ENCODE measurements around the gene CD96. TPM values are rescaled to one million over a fixed set of nuclear protein-coding genes. Genes with fewer than 3 reads are reported as not detected.

Gene CD96
- total RNA-seq, 1 donor from 2014 or later: not detected

DNA sequence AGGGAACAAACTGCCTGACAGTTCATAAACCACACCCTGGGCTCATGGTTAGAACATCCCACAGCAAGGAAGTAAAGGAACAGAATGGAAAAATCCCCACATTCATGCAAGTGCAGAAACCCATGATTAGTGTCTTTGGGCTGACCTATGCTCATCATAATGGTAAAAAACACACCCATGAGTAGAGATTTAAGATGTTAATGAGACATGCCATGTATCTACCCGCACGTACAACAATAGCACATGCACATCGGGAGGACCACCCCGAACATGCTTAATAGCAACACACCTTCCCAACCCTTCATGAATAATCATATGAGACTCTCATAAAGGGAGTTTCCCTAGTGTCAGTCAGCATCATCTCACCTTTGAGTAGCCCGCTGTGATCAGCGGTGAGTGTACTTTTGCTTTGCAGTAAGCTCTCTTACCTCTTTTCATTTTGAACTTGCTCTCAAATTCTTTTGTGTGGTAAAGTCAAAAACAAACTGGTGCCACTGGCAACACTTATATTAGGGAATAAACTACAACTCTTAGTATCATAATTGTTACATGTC is 30.0 kb downstream of the CD96 start:
- Mint-ChIP-seq H3K4me1 (no peaks in the 10 kb centered on the region), H3K36me3 (ENCODE audit: low read depth) (no peaks in the 10 kb centered on the region)

DNA sequence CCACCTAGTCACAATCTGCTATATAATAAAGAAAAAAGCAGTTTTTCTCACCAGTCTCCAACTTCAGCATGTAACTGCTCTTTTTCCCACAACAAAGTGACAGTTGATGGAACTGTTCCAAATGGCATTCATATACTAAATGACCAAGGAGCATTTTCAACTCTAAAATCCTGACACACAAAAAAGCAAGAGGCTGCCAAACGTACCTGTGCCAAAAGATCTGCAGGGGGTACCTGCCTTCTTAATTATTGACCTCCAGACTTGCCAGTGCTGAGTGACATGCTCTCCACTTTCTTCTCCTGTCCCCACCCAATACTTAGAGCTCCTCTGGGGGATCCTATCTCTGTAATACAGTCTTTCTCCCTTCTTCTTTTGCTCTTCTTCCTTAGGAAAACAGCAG is 35.1 kb downstream of the CD96 start:
- TF ChIP-seq, protein P1, sequence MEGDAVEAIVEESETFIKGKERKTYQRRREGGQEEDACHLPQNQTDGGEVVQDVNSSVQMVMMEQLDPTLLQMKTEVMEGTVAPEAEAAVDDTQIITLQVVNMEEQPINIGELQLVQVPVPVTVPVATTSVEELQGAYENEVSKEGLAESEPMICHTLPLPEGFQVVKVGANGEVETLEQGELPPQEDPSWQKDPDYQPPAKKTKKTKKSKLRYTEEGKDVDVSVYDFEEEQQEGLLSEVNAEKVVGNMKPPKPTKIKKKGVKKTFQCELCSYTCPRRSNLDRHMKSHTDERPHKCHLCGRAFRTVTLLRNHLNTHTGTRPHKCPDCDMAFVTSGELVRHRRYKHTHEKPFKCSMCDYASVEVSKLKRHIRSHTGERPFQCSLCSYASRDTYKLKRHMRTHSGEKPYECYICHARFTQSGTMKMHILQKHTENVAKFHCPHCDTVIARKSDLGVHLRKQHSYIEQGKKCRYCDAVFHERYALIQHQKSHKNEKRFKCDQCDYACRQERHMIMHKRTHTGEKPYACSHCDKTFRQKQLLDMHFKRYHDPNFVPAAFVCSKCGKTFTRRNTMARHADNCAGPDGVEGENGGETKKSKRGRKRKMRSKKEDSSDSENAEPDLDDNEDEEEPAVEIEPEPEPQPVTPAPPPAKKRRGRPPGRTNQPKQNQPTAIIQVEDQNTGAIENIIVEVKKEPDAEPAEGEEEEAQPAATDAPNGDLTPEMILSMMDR (conservative IDR thresholded peaks at IDR 0.05): no peak
- Mint-ChIP-seq H3K27me3 (ENCODE audit: low read depth) (no peaks in the 10 kb centered on the region), H3K4me3 (no peak overlapping the region), H3K27ac (ENCODE audit: unreplicated experiment) (no peak overlapping the region), H3K36me3 (ENCODE audit: low read depth) (no peaks in the 10 kb centered on the region), H3K4me1 (no peaks in the 10 kb centered on the region), H3K9me3 (no peaks in the 10 kb centered on the region)
- DNase-seq (ENCODE audit: low read depth, low spot score): no peak

More for the DNA sequence above, 30.0 kb downstream of the CD96 start:
- no peaks in the 10 kb centered on the region for H3K9me3 Mint-ChIP-seq
- TF ChIP-seq, protein P1 (conservative IDR thresholded peaks at IDR 0.05): no peak
- DNase-seq (ENCODE audit: low read depth, low spot score): no peak
- no peaks in the 10 kb centered on the region for H3K27me3 Mint-ChIP-seq (ENCODE audit: low read depth)
- no peak overlapping the region for H3K4me3 Mint-ChIP-seq
- no peak overlapping the region for H3K27ac Mint-ChIP-seq (ENCODE audit: unreplicated experiment)

DNA sequence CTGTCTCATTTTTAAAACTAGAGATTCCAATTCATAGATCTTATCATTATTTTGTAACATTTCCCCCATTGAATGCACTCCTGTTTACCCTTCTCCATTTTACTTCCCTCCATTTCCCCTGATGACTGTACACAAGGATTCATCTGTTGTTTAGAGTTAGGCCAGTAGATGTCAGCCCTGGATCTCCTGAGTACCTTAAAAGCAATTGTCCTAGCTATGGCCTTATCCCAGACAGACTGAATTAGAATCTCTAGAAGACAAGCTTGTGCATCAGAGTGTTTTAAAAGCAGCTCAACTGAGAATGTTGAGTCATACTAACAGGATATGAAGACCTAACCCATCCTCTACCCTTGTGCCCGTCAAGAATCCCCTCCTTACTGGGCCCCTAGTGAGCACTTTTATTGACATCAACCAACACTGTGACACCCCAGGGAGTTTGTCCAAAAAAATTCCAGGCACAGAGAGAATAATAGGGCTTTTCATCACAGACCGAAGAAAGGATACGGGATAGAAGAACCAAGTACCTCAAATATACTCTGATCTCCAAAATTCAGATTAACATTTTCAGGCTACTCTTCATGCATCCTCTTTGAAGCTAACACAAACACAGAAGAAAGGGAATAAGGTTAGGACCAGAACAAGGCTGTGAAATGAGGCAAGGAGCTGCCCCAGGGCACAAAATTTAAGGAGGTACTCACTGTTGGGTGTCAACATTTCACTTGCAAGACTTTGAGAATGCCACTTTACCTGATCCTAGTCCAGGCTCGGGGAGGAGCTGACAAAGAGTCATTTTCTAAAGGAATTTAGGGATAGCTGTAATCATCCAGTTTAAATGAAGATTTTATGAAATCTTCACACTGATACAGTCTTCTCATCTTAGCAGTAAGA is 36.0 kb downstream of the CD96 start:
- Mint-ChIP-seq H3K27ac (ENCODE audit: unreplicated experiment) (no peak overlapping the region), H3K4me3 (no peak overlapping the region), H3K27me3 (ENCODE audit: low read depth) (no peaks in the 10 kb centered on the region), H3K36me3 (ENCODE audit: low read depth) (no peaks in the 10 kb centered on the region), H3K4me1 (no peaks in the 10 kb centered on the region), H3K9me3 (no peaks in the 10 kb centered on the region)
- no peak for DNase-seq (ENCODE audit: low read depth, low spot score)
- TF ChIP-seq, protein P1 (conservative IDR thresholded peaks at IDR 0.05): no peak

DNA sequence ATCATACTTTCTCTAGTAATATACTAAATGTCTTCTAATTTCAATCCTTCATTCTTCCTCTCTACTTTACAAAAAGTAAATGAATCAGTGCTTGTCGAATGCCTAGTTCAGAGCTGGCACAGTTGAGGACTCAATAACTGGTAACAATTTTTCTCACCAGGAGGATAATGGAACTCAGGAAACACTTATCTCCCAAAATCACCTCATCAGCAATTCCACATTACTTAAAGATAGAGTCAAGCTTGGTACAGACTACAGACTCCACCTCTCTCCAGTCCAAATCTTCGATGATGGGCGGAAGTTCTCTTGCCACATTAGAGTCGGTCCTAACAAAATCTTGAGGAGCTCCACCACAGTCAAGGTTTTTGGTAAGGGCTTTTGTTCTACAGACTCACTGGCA is 36.9 kb downstream of the CD96 start:
- Mint-ChIP-seq H3K4me3 (no peak overlapping the region), H3K27ac (ENCODE audit: unreplicated experiment) (no peak overlapping the region), H3K27me3 (ENCODE audit: low read depth) (no peaks in the 10 kb centered on the region), H3K36me3 (ENCODE audit: low read depth) (no peaks in the 10 kb centered on the region), H3K9me3 (no peaks in the 10 kb centered on the region), H3K4me1 (no peaks in the 10 kb centered on the region)
- DNase-seq (ENCODE audit: low read depth, low spot score): no peak
- TF ChIP-seq, protein P1 (conservative IDR thresholded peaks at IDR 0.05): no peak

DNA sequence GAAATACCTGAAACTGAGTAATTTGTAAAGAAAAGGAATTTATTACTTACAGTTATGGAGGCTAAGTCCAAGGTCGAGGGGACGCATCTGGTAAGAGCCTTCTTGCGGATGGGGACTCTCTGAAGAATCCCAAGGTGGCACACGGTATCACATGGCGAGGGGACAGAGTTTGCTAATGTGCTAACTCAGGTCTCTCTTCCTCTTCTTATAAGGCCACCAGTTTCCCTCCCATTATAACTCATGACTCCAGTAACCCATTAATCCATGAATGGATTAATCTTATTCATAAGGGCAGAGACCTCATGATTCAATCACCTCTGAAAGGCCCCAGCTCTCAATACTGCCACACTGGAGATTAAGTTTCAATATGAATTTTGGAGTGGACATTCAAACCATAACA is 37.5 kb downstream of the CD96 start:
- no peak for DNase-seq (ENCODE audit: low read depth, low spot score)
- Mint-ChIP-seq H3K4me1 (no peaks in the 10 kb centered on the region), H3K4me3 (no peak overlapping the region), H3K27me3 (ENCODE audit: low read depth) (no peaks in the 10 kb centered on the region), H3K9me3 (peaks cover 3% of the 10 kb centered on the region), H3K27ac (ENCODE audit: unreplicated experiment) (no peak overlapping the region), H3K36me3 (ENCODE audit: low read depth) (no peaks in the 10 kb centered on the region)
- TF ChIP-seq, protein P1 (conservative IDR thresholded peaks at IDR 0.05): no peak
